H1 (cell line): ENCODE results near the gene RGS4. TPM values are rescaled to one million over a fixed set of nuclear protein-coding genes. Genes with fewer than 3 reads are reported as not detected.

Experiments
- CTCF ChIA-PET: fragments of 300-600 bp; sonication (Branson Sonifier 250); formaldehyde crosslinking; loops from one replicate; lab custom pipeline; 2021; ENCODE audit not compliant: partially characterized antibody; lab: Charles Lee
- POLR2A ChIA-PET: fragments of 300-600 bp; sonication (Branson Sonifier 250); formaldehyde crosslinking; loops from one replicate; lab custom pipeline; 2021; ENCODE audit warnings: inconsistent platforms; ENCODE audit not compliant: partially characterized antibody; lab: Charles Lee
- DNase-seq, 2 experiments: peaks; one replicate each; pipeline versions ENCODE4 v3.0.0 to v3.0.0-alpha.2; 2010 to 2022; ENCODE audit warnings: low spot score in 2 of 2, low read depth in 1 of 2, mixed read lengths in 1 of 2
- FAIRE-seq: peaks from 2 replicates; lab custom pipeline; 2011; peaks lifted over from hg19 to GRCh38; lab: Jason Lieb, UNC
- H2AFZ ChIP-seq: 2 replicates; pipeline ENCODE4 v1.8.1; 2012; ENCODE audit warnings: low read length, inconsistent platforms
- H2AK5ac ChIP-seq: 2 replicates; pipeline ENCODE4 v1.6.1; 2013; ENCODE audit warnings: low read depth, low read length
- H2BK120ac ChIP-seq: replicated peaks from 2 replicates; pipeline ENCODE3; 2013; ENCODE audit warnings: low read depth, low read length, inconsistent platforms
- H2BK12ac ChIP-seq: 2 replicates; pipeline ENCODE4 v1.6.1; 2013; ENCODE audit warnings: low read depth, low read length
- H2BK15ac ChIP-seq: 2 replicates; pipeline ENCODE4 v1.6.1; 2013; ENCODE audit warnings: low read length
- H2BK20ac ChIP-seq: 2 replicates; pipeline ENCODE4 v1.6.1; 2013; ENCODE audit warnings: low read length
- H2BK5ac ChIP-seq: 2 replicates; pipeline ENCODE4 v1.6.1; 2013; ENCODE audit warnings: low read depth, low read length
- H3K14ac ChIP-seq: 2 replicates; pipeline ENCODE4 v1.6.1; 2013; ENCODE audit warnings: inconsistent platforms; ENCODE audit not compliant: insufficient read length
- H3K18ac ChIP-seq: 2 replicates; pipeline ENCODE4 v1.6.1; 2013; ENCODE audit warnings: low read length; ENCODE audit errors: extremely low read depth
- H3K23ac ChIP-seq: 2 replicates; pipeline ENCODE4 v1.6.1; 2013; ENCODE audit warnings: inconsistent platforms; ENCODE audit not compliant: insufficient read length
- H3K23me2 ChIP-seq: 2 replicates; pipeline ENCODE4 v1.6.1; 2013; ENCODE audit warnings: low read depth, low read length
- H3K27ac ChIP-seq: 2 replicates; pipeline ENCODE4 v1.6.1; 2011; ENCODE audit warnings: low read depth, low read length, inconsistent platforms
- H3K27me3 ChIP-seq, 4 experiments: replicated peaks in 1 of 4; 1 replicate in 1 of 4; 2 replicates in 3 of 4; pipeline versions ENCODE4 v1.6.1 to v1.8.1; 2011 to 2013; ENCODE audit warnings: low read length in 3 of 4, mild to moderate bottlenecking in 3 of 4, inconsistent platforms in 2 of 4, mixed read lengths in 2 of 4, moderate library complexity in 1 of 4; ENCODE audit not compliant: control insufficient read depth in 3 of 4, insufficient read depth in 3 of 4; ENCODE audit errors: extremely low read depth in 1 of 4
- H3K36me3 ChIP-seq, 4 experiments: 2 replicates each; pipeline versions ENCODE4 v1.6.1 to v1.8.1; 2011 to 2013; ENCODE audit warnings: mild to moderate bottlenecking in 4 of 4, low read length in 3 of 4, moderate library complexity in 2 of 4, control low read depth in 1 of 4, inconsistent platforms in 1 of 4; ENCODE audit not compliant: insufficient read depth in 4 of 4, control insufficient read depth in 2 of 4
- H3K4ac ChIP-seq: replicated peaks from 2 replicates; pipeline ENCODE3; 2013; ENCODE audit warnings: low read length, low read depth, mixed read lengths, inconsistent platforms; ENCODE audit not compliant: insufficient read length
- H3K4me1 ChIP-seq, 4 experiments: replicated peaks in 1 of 4; 1 replicate in 1 of 4; 2 replicates in 3 of 4; pipeline versions ENCODE4 v1.6.1 to v1.8.1; 2011 to 2013; ENCODE audit warnings: low read length in 3 of 4, inconsistent platforms in 2 of 4, mixed read lengths in 1 of 4; ENCODE audit not compliant: insufficient read depth in 4 of 4, control insufficient read depth in 3 of 4
- H3K4me2 ChIP-seq, 2 experiments: 2 replicates each; pipeline versions ENCODE4 v1.6.1 to v1.8.1; 2011 to 2013; ENCODE audit warnings: low read depth in 2 of 2, low read length in 2 of 2, control low read depth in 1 of 2, inconsistent platforms in 1 of 2, mild to moderate bottlenecking in 1 of 2; ENCODE audit not compliant: insufficient read depth in 1 of 2
- H3K4me3 ChIP-seq, 4 experiments: fragments of 200-600, 300-600 bp in 1 of 4; sonication (generic), shearing (Covaris generic), sonication (Bioruptor Twin) in 1 of 4; 2 replicates each; pipeline versions ENCODE4 v1.5.1 to v1.8.1; 2011 to 2016; ENCODE audit warnings: low read length in 4 of 4, low read depth in 3 of 4, control low read depth in 2 of 4, inconsistent platforms in 2 of 4, mild to moderate bottlenecking in 2 of 4, mixed read lengths in 1 of 4, moderate library complexity in 1 of 4; ENCODE audit not compliant: insufficient read depth in 2 of 4; ENCODE audit errors: extremely low read depth in 1 of 4
- H3K56ac ChIP-seq: replicated peaks from 2 replicates; pipeline ENCODE3; 2013; ENCODE audit warnings: low read depth, mild to moderate bottlenecking, mixed read lengths, low read length, inconsistent platforms; ENCODE audit not compliant: insufficient read length
- H3K79me1 ChIP-seq: 2 replicates; pipeline ENCODE4 v1.6.1; 2013; ENCODE audit warnings: low read depth, low read length, control low read depth
- H3K79me2 ChIP-seq, 2 experiments: 2 replicates each; pipeline versions ENCODE4 v1.6.1 to v1.8.1; 2012 to 2013; ENCODE audit warnings: low read length in 2 of 2, mild to moderate bottlenecking in 2 of 2, inconsistent platforms in 1 of 2; ENCODE audit not compliant: insufficient read depth in 2 of 2, control insufficient read depth in 1 of 2
- H3K9ac ChIP-seq, 4 experiments: replicated peaks in 1 of 4; 1 replicate in 1 of 4; 2 replicates in 3 of 4; pipeline versions ENCODE4 v1.6.1 to v1.8.1; 2011 to 2013; ENCODE audit warnings: low read depth in 3 of 4, low read length in 3 of 4, control low read depth in 2 of 4, mild to moderate bottlenecking in 2 of 4, moderate library complexity in 2 of 4, inconsistent platforms in 1 of 4; ENCODE audit errors: extremely low read depth in 1 of 4
- H3K9me3 ChIP-seq, 2 experiments: 2 replicates each; pipeline versions ENCODE4 v1.6.1 to v1.8.1; 2012 to 2013; ENCODE audit warnings: mild to moderate bottlenecking in 2 of 2, moderate library complexity in 2 of 2, control low read depth in 1 of 2, inconsistent platforms in 1 of 2, low read depth in 1 of 2, low read length in 1 of 2, mixed read lengths in 1 of 2; ENCODE audit not compliant: insufficient read depth in 2 of 2
- H4K20me1 ChIP-seq, 2 experiments: replicated peaks in 1 of 2; 2 replicates each; pipeline versions ENCODE3 to v1.8.1; 2011 to 2013; ENCODE audit warnings: inconsistent platforms in 2 of 2, low read length in 2 of 2, mild to moderate bottlenecking in 1 of 2; ENCODE audit not compliant: insufficient read depth in 2 of 2, control insufficient read depth in 1 of 2
- H4K5ac ChIP-seq: 2 replicates; pipeline ENCODE4 v1.6.1; 2013; ENCODE audit warnings: low read length, low read depth, mixed read lengths, inconsistent platforms; ENCODE audit not compliant: insufficient read length
- H4K8ac ChIP-seq: 2 replicates; pipeline ENCODE4 v1.8.0; 2013; ENCODE audit warnings: mild to moderate bottlenecking, moderate library complexity, low read length, inconsistent platforms; ENCODE audit not compliant: insufficient read depth; ENCODE audit errors: extremely low read depth
- H4K91ac ChIP-seq: replicated peaks from 2 replicates; pipeline ENCODE3; 2013; ENCODE audit warnings: low read length, mixed read lengths, inconsistent platforms; ENCODE audit not compliant: insufficient read length
- ATF3 ChIP-seq: IDR thresholded peaks from 2 replicates; pipeline ENCODE4 v1.6.1; 2011; ENCODE audit warnings: low read depth, mild to moderate bottlenecking, low read length; ENCODE audit not compliant: insufficient read depth
- CBX5 ChIP-seq: fragments of 300-800, 300-1000 bp; sonication (generic); IDR thresholded peaks from 2 replicates; pipeline ENCODE4 v1.7.1; 2016; ENCODE audit warnings: antibody characterized with exemption, low read length, low read depth
- CREB1 ChIP-seq: IDR thresholded peaks from 2 replicates; pipeline ENCODE4 v1.6.1; 2012; ENCODE audit warnings: inconsistent platforms
- KDM1A ChIP-seq: fragments of 200-600, 300-600 bp; sonication (generic); IDR thresholded peaks from 2 replicates; pipeline ENCODE4 v1.7.1; 2016; ENCODE audit warnings: mild to moderate bottlenecking, low read length, borderline replicate concordance
- RNF2 ChIP-seq: fragments of 200-900, 300-1000 bp; sonication (generic); IDR thresholded peaks from 2 replicates; pipeline ENCODE4 v1.7.1; 2016; ENCODE audit warnings: borderline replicate concordance, low read depth, mild to moderate bottlenecking, antibody characterized with exemption, low read length; ENCODE audit not compliant: poor library complexity, severe bottlenecking; ENCODE audit errors: missing control alignments
- RXRA ChIP-seq: IDR thresholded peaks from 2 replicates; pipeline ENCODE4 v1.6.1; 2011; ENCODE audit warnings: low read depth, mild to moderate bottlenecking, low read length, moderate library complexity; ENCODE audit not compliant: insufficient read depth
- SP2 ChIP-seq: IDR thresholded peaks from 2 replicates; pipeline ENCODE4 v1.6.1; 2012; ENCODE audit warnings: mild to moderate bottlenecking, low read length, inconsistent platforms
- USF2 ChIP-seq: IDR thresholded peaks from 2 replicates; pipeline ENCODE4 v1.6.1; 2011; ENCODE audit warnings: low read length, improper control_type of control experiment
- YY1 ChIP-seq: IDR thresholded peaks from 2 replicates; pipeline ENCODE4 v1.6.1; 2011; ENCODE audit warnings: low read depth, mild to moderate bottlenecking, low read length
- WGBS, 2 experiments: shearing (Covaris generic) in 1 of 2; methylation state at CpG; one replicate each; pipeline versions ENCODE4 v1.1.6 to v1.1.7; 2013 to 2015; ENCODE audit warnings: low lambda C conversion rate in 2 of 2, mixed read lengths in 2 of 2, inconsistent platforms in 1 of 2, low coverage in 1 of 2, missing lambda C conversion rate in 1 of 2; ENCODE audit not compliant: insufficient replicate concordance in 2 of 2, insufficient coverage in 1 of 2, insufficient read length in 1 of 2; ENCODE audit errors: extremely low coverage in 1 of 2, missing lambda C conversion rate in 1 of 2; 5-methylcytosine and 5-hydroxymethylcytosine counted together
- polyA plus RNA-seq, 7 experiments: library from polyadenylated mRNA; depleted of rRNA in 3 of 7; stranded (reverse) in 5 of 7; unstranded in 2 of 7; fragments of >200 nt in 5 of 7; fragments of 200-250 nt in 2 of 7; gene quantifications; 1 replicate in 5 of 7; 2 replicates in 1 of 7; 4 replicates in 1 of 7; pipeline versions ENCODE4 v1.2.1 to v1.2.3, GENCODE V29; 2011 to 2013; ENCODE audit warnings: missing spikeins in 2 of 7, mixed read lengths in 2 of 7
- total RNA-seq: library from RNA; stranded (reverse); fragmentation: NEBNext Ultra II Directional; extraction: Animal tissue kit (Norgen Biotek cat#: 25700); gene quantifications from 2 replicates; pipeline ENCODE4 v1.2.1, GENCODE V29; 2021

RGS4 gene
- total and polyA plus RNA-seq, 2 of the 8 experiments (the other 6 are each of a cell fraction or from before 2014, with no cell fraction given) = 0.26 to 0.74 TPM

- H3K4me2 ChIP-seq = no peak overlapping the region
- H3K14ac ChIP-seq = no peak overlapping the region
- no peaks in the 10 kb centered on the region for H3K36me3 ChIP-seq
- no peak overlapping the region for H2AFZ ChIP-seq
- no peak overlapping the region for H3K56ac ChIP-seq
- ChIA-PET CTCF (interaction anchor here (0.8 kb wide), 1 partner anchor 12 kb away, joined by 3 read pairs; no protein-coding TSS in a partner anchor), POLR2A (no interaction called here)
- FAIRE-seq (no peak), DNase-seq (no peak)
- no peak overlapping the region for H4K8ac ChIP-seq
- H4K20me1 ChIP-seq = no peaks in the 10 kb centered on the region
- no peak overlapping the region for H4K91ac ChIP-seq
- no peaks in the 10 kb centered on the region for H3K79me2 ChIP-seq
- no peak overlapping the region for H2BK5ac ChIP-seq
- TF ChIP-seq ATF3 (no peak), YY1 (no peak), SP2 (no peak), RXRA (no peak), KDM1A (no peak), CREB1 (no peak), USF2 (no peak), RNF2 (no peak), CBX5 (no peak)
- no peak overlapping the region for H3K23ac ChIP-seq
- H2BK20ac ChIP-seq = no peak overlapping the region
- no peaks in the 10 kb centered on the region for H3K4me1 ChIP-seq
- no peak overlapping the region for H2BK15ac ChIP-seq
- H3K79me1 ChIP-seq = no peaks in the 10 kb centered on the region
- no peak overlapping the region for H2BK12ac ChIP-seq
- no peak overlapping the region for H3K18ac ChIP-seq
- no peak overlapping the region for H2BK120ac ChIP-seq
- no peak overlapping the region for H4K5ac ChIP-seq
- H3K4me3 ChIP-seq = no peak overlapping the region
- no peaks in the 10 kb centered on the region for H3K9me3 ChIP-seq
- no peak overlapping the region for H3K4ac ChIP-seq
- H3K27me3 ChIP-seq = no peaks in the 10 kb centered on the region
- WGBS, 2 experiments = 77% methylated on average over 2 of the region's 2 CpGs; no CpG with 5 or more reads in 1 of the 2 experiments
- H3K27ac ChIP-seq = no peak overlapping the region
- no peaks in the 10 kb centered on the region; the same call in 1 of the 2 replicates for H3K23me2 ChIP-seq
- no peak overlapping the region for H3K9ac ChIP-seq
- no peak overlapping the region for H2AK5ac ChIP-seq
Measured at GRCh38 chr1:163038928-163039706, 30.0 kb upstream of the RGS4 start.
